GM23338 (cell line): ENCODE data around the gene CTRB2. TPM values are rescaled to one million over a fixed set of nuclear protein-coding genes. Genes with fewer than 3 reads are reported as not detected.

Experiments used
- ATAC-seq: fragments of 200-7000 bp; cut with Tn5 transposase; 3 replicates; pipeline ENCODE4 v1.9.1; 2020
- DNase-seq: peaks from one replicate; pipeline ENCODE4 v3.0.0-alpha.2; 2015; ENCODE audit warnings: low spot score
- H2AFZ ChIP-seq: fragments of 200-600 bp; sonication (generic); 2 replicates; pipeline ENCODE4 v1.8.0; 2016; ENCODE audit warnings: antibody characterized with exemption, mild to moderate bottlenecking, moderate library complexity
- H3F3A ChIP-seq: fragments of 200-600 bp; sonication (generic); replicated peaks from 2 replicates; pipeline ENCODE4 v1.8.0; 2017; ENCODE audit warnings: antibody characterized with exemption, mixed run types, low read depth
- H3K27ac ChIP-seq: fragments of 200-600 bp; sonication (generic); 2 replicates; pipeline ENCODE4 v1.6.1; 2016; ENCODE audit warnings: low read depth
- H3K27me3 ChIP-seq: fragments of 200-600 bp; sonication (generic); 2 replicates; pipeline ENCODE4 v1.8.0; 2016; ENCODE audit warnings: mild to moderate bottlenecking, mixed run types, moderate library complexity; ENCODE audit not compliant: insufficient read depth
- H3K36me3 ChIP-seq: fragments of 200-600 bp; sonication (generic); 2 replicates; pipeline ENCODE4 v1.8.0; 2016; ENCODE audit warnings: mild to moderate bottlenecking; ENCODE audit not compliant: insufficient read depth
- H3K4me1 ChIP-seq: fragments of 200-600 bp; sonication (generic); 2 replicates; pipeline ENCODE4 v1.8.0; 2016; ENCODE audit warnings: mild to moderate bottlenecking, moderate library complexity; ENCODE audit not compliant: insufficient read depth
- H3K4me2 ChIP-seq: fragments of 200-600 bp; sonication (generic); 2 replicates; pipeline ENCODE4 v1.7.1; 2017; ENCODE audit warnings: mixed run types
- H3K4me3 ChIP-seq: fragments of 200-600 bp; sonication (generic); 2 replicates; pipeline ENCODE4 v1.6.1; 2016; ENCODE audit warnings: mixed run types
- H3K79me2 ChIP-seq: fragments of 200-600 bp; sonication (generic); replicated peaks from 2 replicates; pipeline ENCODE4 v1.8.0; 2017; ENCODE audit warnings: mild to moderate bottlenecking; ENCODE audit not compliant: insufficient read depth
- H3K9me2 ChIP-seq: fragments of 200-600 bp; sonication (generic); 2 replicates; pipeline ENCODE4 v1.8.0; 2017; ENCODE audit not compliant: insufficient read depth
- H4K20me1 ChIP-seq: fragments of 200-600 bp; sonication (generic); replicated peaks from 2 replicates; pipeline ENCODE4 v1.8.0; 2017; ENCODE audit warnings: mild to moderate bottlenecking; ENCODE audit not compliant: insufficient read depth
- H3K27ac Mint-ChIP-seq: 2 replicates; pipeline ENCODE4 v1.8.0; 2020; ENCODE audit warnings: inconsistent platforms, mild to moderate bottlenecking, moderate library complexity, mixed read lengths
- H3K27me3 Mint-ChIP-seq: 3 replicates; pipeline ENCODE4 v1.8.0; 2022; ENCODE audit warnings: low read depth, mild to moderate bottlenecking, moderate library complexity, mixed read lengths, inconsistent platforms; ENCODE audit not compliant: insufficient read depth, poor library complexity
- H3K36me3 Mint-ChIP-seq: 3 replicates; pipeline ENCODE4 v1.8.0; 2021; ENCODE audit warnings: low read depth, mild to moderate bottlenecking, inconsistent platforms, moderate library complexity, mixed read lengths
- H3K4me1 Mint-ChIP-seq: 3 replicates; pipeline ENCODE4 v1.8.0; 2020; ENCODE audit warnings: mild to moderate bottlenecking, inconsistent platforms, mixed read lengths
- H3K4me3 Mint-ChIP-seq: 3 replicates; pipeline ENCODE4 v1.8.0; 2021; ENCODE audit warnings: moderate library complexity, mild to moderate bottlenecking, inconsistent platforms, mixed read lengths
- H3K9me3 Mint-ChIP-seq: 3 replicates; pipeline ENCODE4 v1.8.0; 2020; ENCODE audit warnings: moderate library complexity, mild to moderate bottlenecking, inconsistent platforms, mixed read lengths
- EZH2phosphoT487 ChIP-seq: fragments of 200-600 bp; sonication (generic); IDR thresholded peaks from one replicate; pipeline ENCODE4 v1.8.1; 2018; ENCODE audit warnings: antibody characterized with exemption; ENCODE audit not compliant: unreplicated experiment
- JUNB ChIP-seq: IDR thresholded peaks from one replicate; pipeline ENCODE4 v1.6.1; 2016; ENCODE audit warnings: antibody characterized with exemption; ENCODE audit not compliant: unreplicated experiment
- POLR2AphosphoS5 ChIP-seq: IDR thresholded peaks from 2 replicates; pipeline ENCODE4 v1.6.1; 2016; ENCODE audit warnings: antibody characterized with exemption, low read depth
- STAT1 ChIP-seq: IDR thresholded peaks from one replicate; pipeline ENCODE4 v1.6.1; 2016; ENCODE audit warnings: antibody characterized with exemption; ENCODE audit not compliant: unreplicated experiment
- ZNF114 ChIP-seq: fragments of 250-450 bp; sonication (Bioruptor Pico); IDR thresholded peaks from 2 replicates; pipeline ENCODE4 v1.5.0; 2020; ENCODE audit warnings: mild to moderate bottlenecking, moderate library complexity
- ZNF331 ChIP-seq: fragments of 250-450 bp; sonication (Bioruptor Pico); IDR thresholded peaks from 2 replicates; pipeline ENCODE4 v1.5.0; 2020; ENCODE audit warnings: low read depth, mild to moderate bottlenecking, moderate library complexity
- long read RNA-seq: library from polyadenylated mRNA; unstranded; transcript quantifications from one replicate; pipeline ENCODE4 v2.0.0, GENCODE V29; 2020; ENCODE audit not compliant: unreplicated experiment
- polyA plus RNA-seq: library from polyadenylated mRNA; unstranded; fragments of >200 nt; fragmentation: Nextera tagmentation; extraction: Ambion mirVana; gene quantifications from 2 replicates; pipeline ENCODE4 v1.2.1, GENCODE V29; 2016
- total RNA-seq: library from RNA; depleted of rRNA; stranded (reverse); fragments of >200 nt; shearing (Covaris generic); gene quantifications from 2 replicates; pipeline ENCODE4 v1.2.3, GENCODE V29; 2014; rRNA removed
- TF ChIP-seq, protein P1 (sequence below): IDR thresholded peaks from one replicate; pipeline ENCODE4 v1.6.1; 2018; ENCODE audit warnings: antibody characterized with exemption; ENCODE audit not compliant: unreplicated experiment
- TF ChIP-seq, protein P2 (sequence below): IDR thresholded peaks from 2 replicates; pipeline ENCODE4 v1.6.1; 2016; ENCODE audit warnings: antibody characterized with exemption
- TF ChIP-seq, protein P3 (sequence below): fragments of 250-450 bp; sonication (Bioruptor Pico); IDR thresholded peaks from 2 replicates; pipeline ENCODE4 v1.5.0; 2020; ENCODE audit warnings: mild to moderate bottlenecking, moderate library complexity

The CTRB2 gene
- total RNA-seq, result not detected in 2 replicates
- polyA plus RNA-seq, result not detected in 2 replicates
- long read RNA-seq, result 0 reads

DNA sequence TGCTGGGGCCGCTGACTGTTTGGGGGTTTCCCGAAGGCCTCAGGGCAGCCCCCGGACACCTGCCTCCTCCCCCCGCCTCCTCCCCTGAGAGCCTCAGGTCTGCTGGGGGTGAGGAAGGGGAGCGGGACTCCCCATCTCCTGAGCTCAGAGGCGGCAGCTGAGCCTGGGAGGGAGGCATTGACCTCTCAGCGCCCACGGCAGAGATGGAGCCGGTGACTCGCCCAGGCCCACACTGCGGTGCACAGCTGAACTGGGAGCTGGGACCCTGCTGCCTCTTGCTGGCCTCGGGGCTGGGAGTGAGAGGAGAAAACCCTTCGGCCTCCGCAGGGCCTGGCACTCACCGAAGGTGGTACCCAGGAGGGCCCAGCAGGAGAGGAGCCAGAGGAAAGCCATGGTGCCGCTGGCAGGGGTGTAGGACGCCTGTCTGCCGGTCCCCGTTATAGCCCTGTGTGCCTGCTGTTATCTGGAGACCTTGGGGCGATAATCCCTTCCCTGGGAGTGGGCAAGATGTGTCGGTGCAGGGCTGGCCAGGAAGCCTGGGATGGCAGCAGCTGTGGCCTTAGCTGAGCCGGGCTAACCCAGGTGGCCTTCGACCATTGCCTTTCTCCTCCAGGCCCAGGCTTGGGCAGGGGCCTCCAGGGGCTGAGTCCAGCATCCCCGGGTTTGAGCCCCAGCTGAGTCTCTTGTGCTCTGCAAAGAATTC is at the start of gene CTRB2:
CTRB2 (minus strand) TSS at position 413 of the 703 bp plus-strand sequence; CDS start at position 393, 20 bp downstream.
- H3K4me2 ChIP-seq, result no peak within 1 kb of the TSS
- ATAC-seq (no peak), DNase-seq (no peak)
- Mint-ChIP-seq H3K4me1 (peaks cover 12% of the 10 kb centered on the region; the same call in 2 of the 3 replicates), H3K36me3 (no peaks in the 10 kb centered on the region), H3K9me3 (no peaks in the 10 kb centered on the region), H3K27ac (no peak within 1 kb of the TSS), H3K4me3 (no peak within 1 kb of the TSS), H3K27me3 (peaks cover 10% of the 10 kb centered on the region)
- H2AFZ ChIP-seq, result peak within 1 kb of the TSS; percentile 28; the same call in 1 of the 2 replicates
- H3K9me2 ChIP-seq, result no peaks in the 10 kb centered on the region
- H3K4me1 ChIP-seq, result no peaks in the 10 kb centered on the region
- no peak within 1 kb of the TSS for H3K4me3 ChIP-seq
- H3K27me3 ChIP-seq, result no peaks in the 10 kb centered on the region
- 0 out of 2 replicates have a peak, but pooled peaks cover 3% of the 10 kb centered on the region for H3F3A ChIP-seq
- H3K27ac ChIP-seq, result no peak within 1 kb of the TSS
- no peaks in the 10 kb centered on the region for H3K79me2 ChIP-seq
- TF ChIP-seq JUNB (no peak), EZH2phosphoT487 (no peak), STAT1 (no peak), ZNF114 (no peak), ZNF331 (CRISPR knock-in tag) (no peak), POLR2AphosphoS5 (no peak)
- TF ChIP-seq, protein P1, sequence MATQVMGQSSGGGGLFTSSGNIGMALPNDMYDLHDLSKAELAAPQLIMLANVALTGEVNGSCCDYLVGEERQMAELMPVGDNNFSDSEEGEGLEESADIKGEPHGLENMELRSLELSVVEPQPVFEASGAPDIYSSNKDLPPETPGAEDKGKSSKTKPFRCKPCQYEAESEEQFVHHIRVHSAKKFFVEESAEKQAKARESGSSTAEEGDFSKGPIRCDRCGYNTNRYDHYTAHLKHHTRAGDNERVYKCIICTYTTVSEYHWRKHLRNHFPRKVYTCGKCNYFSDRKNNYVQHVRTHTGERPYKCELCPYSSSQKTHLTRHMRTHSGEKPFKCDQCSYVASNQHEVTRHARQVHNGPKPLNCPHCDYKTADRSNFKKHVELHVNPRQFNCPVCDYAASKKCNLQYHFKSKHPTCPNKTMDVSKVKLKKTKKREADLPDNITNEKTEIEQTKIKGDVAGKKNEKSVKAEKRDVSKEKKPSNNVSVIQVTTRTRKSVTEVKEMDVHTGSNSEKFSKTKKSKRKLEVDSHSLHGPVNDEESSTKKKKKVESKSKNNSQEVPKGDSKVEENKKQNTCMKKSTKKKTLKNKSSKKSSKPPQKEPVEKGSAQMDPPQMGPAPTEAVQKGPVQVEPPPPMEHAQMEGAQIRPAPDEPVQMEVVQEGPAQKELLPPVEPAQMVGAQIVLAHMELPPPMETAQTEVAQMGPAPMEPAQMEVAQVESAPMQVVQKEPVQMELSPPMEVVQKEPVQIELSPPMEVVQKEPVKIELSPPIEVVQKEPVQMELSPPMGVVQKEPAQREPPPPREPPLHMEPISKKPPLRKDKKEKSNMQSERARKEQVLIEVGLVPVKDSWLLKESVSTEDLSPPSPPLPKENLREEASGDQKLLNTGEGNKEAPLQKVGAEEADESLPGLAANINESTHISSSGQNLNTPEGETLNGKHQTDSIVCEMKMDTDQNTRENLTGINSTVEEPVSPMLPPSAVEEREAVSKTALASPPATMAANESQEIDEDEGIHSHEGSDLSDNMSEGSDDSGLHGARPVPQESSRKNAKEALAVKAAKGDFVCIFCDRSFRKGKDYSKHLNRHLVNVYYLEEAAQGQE, result no peak
- TF ChIP-seq, protein P2, sequence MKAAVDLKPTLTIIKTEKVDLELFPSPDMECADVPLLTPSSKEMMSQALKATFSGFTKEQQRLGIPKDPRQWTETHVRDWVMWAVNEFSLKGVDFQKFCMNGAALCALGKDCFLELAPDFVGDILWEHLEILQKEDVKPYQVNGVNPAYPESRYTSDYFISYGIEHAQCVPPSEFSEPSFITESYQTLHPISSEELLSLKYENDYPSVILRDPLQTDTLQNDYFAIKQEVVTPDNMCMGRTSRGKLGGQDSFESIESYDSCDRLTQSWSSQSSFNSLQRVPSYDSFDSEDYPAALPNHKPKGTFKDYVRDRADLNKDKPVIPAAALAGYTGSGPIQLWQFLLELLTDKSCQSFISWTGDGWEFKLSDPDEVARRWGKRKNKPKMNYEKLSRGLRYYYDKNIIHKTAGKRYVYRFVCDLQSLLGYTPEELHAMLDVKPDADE, result no peak
- TF ChIP-seq, protein P3, sequence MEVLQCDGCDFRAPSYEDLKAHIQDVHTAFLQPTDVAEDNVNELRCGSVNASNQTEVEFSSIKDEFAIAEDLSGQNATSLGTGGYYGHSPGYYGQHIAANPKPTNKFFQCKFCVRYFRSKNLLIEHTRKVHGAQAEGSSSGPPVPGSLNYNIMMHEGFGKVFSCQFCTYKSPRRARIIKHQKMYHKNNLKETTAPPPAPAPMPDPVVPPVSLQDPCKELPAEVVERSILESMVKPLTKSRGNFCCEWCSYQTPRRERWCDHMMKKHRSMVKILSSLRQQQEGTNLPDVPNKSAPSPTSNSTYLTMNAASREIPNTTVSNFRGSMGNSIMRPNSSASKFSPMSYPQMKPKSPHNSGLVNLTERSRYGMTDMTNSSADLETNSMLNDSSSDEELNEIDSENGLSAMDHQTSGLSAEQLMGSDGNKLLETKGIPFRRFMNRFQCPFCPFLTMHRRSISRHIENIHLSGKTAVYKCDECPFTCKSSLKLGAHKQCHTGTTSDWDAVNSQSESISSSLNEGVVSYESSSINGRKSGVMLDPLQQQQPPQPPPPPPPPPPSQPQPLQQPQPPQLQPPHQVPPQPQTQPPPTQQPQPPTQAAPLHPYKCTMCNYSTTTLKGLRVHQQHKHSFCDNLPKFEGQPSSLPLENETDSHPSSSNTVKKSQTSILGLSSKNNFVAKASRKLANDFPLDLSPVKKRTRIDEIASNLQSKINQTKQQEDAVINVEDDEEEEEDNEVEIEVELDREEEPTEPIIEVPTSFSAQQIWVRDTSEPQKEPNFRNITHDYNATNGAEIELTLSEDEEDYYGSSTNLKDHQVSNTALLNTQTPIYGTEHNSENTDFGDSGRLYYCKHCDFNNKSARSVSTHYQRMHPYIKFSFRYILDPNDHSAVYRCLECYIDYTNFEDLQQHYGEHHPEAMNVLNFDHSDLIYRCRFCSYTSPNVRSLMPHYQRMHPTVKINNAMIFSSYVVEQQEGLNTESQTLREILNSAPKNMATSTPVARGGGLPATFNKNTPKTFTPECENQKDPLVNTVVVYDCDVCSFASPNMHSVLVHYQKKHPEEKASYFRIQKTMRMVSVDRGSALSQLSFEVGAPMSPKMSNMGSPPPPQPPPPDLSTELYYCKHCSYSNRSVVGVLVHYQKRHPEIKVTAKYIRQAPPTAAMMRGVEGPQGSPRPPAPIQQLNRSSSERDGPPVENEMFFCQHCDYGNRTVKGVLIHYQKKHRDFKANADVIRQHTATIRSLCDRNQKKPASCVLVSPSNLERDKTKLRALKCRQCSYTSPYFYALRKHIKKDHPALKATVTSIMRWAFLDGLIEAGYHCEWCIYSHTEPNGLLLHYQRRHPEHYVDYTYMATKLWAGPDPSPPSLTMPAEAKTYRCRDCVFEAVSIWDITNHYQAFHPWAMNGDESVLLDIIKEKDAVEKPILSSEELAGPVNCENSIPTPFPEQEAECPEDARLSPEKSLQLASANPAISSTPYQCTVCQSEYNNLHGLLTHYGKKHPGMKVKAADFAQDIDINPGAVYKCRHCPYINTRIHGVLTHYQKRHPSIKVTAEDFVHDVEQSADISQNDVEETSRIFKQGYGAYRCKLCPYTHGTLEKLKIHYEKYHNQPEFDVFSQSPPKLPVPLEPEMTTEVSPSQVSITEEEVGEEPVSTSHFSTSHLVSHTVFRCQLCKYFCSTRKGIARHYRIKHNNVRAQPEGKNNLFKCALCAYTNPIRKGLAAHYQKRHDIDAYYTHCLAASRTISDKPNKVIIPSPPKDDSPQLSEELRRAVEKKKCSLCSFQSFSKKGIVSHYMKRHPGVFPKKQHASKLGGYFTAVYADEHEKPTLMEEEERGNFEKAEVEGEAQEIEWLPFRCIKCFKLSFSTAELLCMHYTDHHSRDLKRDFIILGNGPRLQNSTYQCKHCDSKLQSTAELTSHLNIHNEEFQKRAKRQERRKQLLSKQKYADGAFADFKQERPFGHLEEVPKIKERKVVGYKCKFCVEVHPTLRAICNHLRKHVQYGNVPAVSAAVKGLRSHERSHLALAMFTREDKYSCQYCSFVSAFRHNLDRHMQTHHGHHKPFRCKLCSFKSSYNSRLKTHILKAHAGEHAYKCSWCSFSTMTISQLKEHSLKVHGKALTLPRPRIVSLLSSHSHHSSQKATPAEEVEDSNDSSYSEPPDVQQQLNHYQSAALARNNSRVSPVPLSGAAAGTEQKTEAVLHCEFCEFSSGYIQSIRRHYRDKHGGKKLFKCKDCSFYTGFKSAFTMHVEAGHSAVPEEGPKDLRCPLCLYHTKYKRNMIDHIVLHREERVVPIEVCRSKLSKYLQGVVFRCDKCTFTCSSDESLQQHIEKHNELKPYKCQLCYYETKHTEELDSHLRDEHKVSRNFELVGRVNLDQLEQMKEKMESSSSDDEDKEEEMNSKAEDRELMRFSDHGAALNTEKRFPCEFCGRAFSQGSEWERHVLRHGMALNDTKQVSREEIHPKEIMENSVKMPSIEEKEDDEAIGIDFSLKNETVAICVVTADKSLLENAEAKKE (CRISPR knock-in tag), result no peak
- H3K36me3 ChIP-seq, result no peaks in the 10 kb centered on the region
- 0 out of 2 replicates have a peak, but pooled peaks cover 3% of the 10 kb centered on the region for H4K20me1 ChIP-seq
